Testis (tissue), 2 donors: Measurements from ENCODE around the gene SCAPER.
"Not testable (repeated sequence)": the region's sequence is repeated elsewhere in the genome, so short reads cannot be mapped to it uniquely, and the experiment has no call there.

Source experiments
- CTCF ChIP-seq, 3 experiments: fragments of 450-650 bp in 2 of 3; fragments of 200-600 bp in 1 of 3; sonication (generic) in 1 of 3; IDR thresholded peaks; one replicate each; pipeline ENCODE4 v1.5.1; 2016 to 2019; ENCODE audit warnings: antibody characterized with exemption in 3 of 3, mild to moderate bottlenecking in 2 of 3, moderate library complexity in 1 of 3
- POLR2A ChIP-seq: fragments of 450-650 bp; IDR thresholded peaks from one replicate; pipeline ENCODE4 v1.6.1; 2017; ENCODE audit warnings: antibody characterized with exemption, mild to moderate bottlenecking, moderate library complexity

DNA sequence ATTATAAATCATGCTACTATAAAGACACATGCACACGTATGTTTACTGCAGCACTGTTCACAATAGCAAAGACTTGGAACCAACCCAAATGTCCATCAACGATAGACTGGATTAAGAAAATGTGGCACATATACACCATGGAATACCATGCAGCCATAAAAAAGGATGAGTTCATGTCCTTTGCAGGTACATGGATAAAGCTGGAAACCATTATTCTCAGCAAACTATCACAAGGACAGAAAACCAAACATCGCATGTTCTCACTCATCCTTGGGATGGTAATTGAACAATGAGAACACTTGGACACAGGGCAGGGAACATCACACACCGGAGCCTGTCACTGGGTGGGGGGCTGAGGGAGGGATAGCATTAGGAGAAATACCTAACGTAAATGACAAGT is 12.3 kb downstream of the SCAPER start:
- TF ChIP-seq POLR2A; CTCF (IDR thresholded peaks at IDR 0.05): not testable (repeated sequence)
